Measurements from ENCODE around the gene LCE1C. TPM values are rescaled to one million over a fixed set of nuclear protein-coding genes. Genes with fewer than 3 reads are reported as not detected.

Gene LCE1C
- total RNA-seq, 1 experiment from 2014 or later: not detected

- H3K27ac Mint-ChIP-seq: no peak within 1 kb of the TSS
- H3K27me3 Mint-ChIP-seq (ENCODE audit: low read depth): peaks cover 7% of the 10 kb centered on the region
- H3K4me3 Mint-ChIP-seq: no peak within 1 kb of the TSS
- ChIA-PET CTCF (no interaction called here), POLR2A (no interaction called here)
- H3K36me3 Mint-ChIP-seq: peaks cover 57% of the 10 kb centered on the region
- no peak for TF ChIP-seq NR1H2 (CRISPR knock-in tag; IDR thresholded peaks at IDR 0.05)
- TF ChIP-seq ZNF423 (CRISPR knock-in tag; IDR thresholded peaks at IDR 0.05): no peak
- no peak for TF ChIP-seq E2F5 (CRISPR knock-in tag; IDR thresholded peaks at IDR 0.05)
- no peak for TF ChIP-seq CREB1 (CRISPR knock-in tag; IDR thresholded peaks at IDR 0.05)
- TF ChIP-seq PREB (CRISPR knock-in tag; IDR thresholded peaks at IDR 0.05; ENCODE audit: borderline replicate concordance): no peak
- no peak for TF ChIP-seq ZNF416 (CRISPR knock-in tag; IDR thresholded peaks at IDR 0.05)
- no peak for TF ChIP-seq ZNF219 (CRISPR knock-in tag; IDR thresholded peaks at IDR 0.05; ENCODE audit: borderline replicate concordance)
- TF ChIP-seq GRHL2 (CRISPR knock-in tag; IDR thresholded peaks at IDR 0.05; ENCODE audit: insufficient replicate concordance, severe bottlenecking): no peak
- no peak for TF ChIP-seq NFE2L1 (CRISPR knock-in tag; IDR thresholded peaks at IDR 0.05)
- TF ChIP-seq STAT6 (CRISPR knock-in tag; conservative IDR thresholded peaks at IDR 0.05; ENCODE audit: low read depth): no peak
- TF ChIP-seq, protein P1, sequence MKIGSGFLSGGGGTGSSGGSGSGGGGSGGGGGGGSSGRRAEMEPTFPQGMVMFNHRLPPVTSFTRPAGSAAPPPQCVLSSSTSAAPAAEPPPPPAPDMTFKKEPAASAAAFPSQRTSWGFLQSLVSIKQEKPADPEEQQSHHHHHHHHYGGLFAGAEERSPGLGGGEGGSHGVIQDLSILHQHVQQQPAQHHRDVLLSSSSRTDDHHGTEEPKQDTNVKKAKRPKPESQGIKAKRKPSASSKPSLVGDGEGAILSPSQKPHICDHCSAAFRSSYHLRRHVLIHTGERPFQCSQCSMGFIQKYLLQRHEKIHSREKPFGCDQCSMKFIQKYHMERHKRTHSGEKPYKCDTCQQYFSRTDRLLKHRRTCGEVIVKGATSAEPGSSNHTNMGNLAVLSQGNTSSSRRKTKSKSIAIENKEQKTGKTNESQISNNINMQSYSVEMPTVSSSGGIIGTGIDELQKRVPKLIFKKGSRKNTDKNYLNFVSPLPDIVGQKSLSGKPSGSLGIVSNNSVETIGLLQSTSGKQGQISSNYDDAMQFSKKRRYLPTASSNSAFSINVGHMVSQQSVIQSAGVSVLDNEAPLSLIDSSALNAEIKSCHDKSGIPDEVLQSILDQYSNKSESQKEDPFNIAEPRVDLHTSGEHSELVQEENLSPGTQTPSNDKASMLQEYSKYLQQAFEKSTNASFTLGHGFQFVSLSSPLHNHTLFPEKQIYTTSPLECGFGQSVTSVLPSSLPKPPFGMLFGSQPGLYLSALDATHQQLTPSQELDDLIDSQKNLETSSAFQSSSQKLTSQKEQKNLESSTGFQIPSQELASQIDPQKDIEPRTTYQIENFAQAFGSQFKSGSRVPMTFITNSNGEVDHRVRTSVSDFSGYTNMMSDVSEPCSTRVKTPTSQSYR (CRISPR knock-in tag; IDR thresholded peaks at IDR 0.05): no peak
- no peak for TF ChIP-seq RELA (CRISPR knock-in tag; IDR thresholded peaks at IDR 0.05; ENCODE audit: borderline replicate concordance)
- no peak for TF ChIP-seq ZBTB21 (CRISPR knock-in tag; IDR thresholded peaks at IDR 0.05; ENCODE audit: borderline replicate concordance)
- TF ChIP-seq ELF4 (CRISPR knock-in tag; IDR thresholded peaks at IDR 0.05; ENCODE audit: low read depth): no peak
- TF ChIP-seq, protein P2, sequence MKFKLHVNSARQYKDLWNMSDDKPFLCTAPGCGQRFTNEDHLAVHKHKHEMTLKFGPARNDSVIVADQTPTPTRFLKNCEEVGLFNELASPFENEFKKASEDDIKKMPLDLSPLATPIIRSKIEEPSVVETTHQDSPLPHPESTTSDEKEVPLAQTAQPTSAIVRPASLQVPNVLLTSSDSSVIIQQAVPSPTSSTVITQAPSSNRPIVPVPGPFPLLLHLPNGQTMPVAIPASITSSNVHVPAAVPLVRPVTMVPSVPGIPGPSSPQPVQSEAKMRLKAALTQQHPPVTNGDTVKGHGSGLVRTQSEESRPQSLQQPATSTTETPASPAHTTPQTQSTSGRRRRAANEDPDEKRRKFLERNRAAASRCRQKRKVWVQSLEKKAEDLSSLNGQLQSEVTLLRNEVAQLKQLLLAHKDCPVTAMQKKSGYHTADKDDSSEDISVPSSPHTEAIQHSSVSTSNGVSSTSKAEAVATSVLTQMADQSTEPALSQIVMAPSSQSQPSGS (CRISPR knock-in tag; IDR thresholded peaks at IDR 0.05; ENCODE audit: borderline replicate concordance, low read depth): no peak
- no peak for TF ChIP-seq SP1 (CRISPR knock-in tag; conservative IDR thresholded peaks at IDR 0.05)
- TF ChIP-seq, protein P3, sequence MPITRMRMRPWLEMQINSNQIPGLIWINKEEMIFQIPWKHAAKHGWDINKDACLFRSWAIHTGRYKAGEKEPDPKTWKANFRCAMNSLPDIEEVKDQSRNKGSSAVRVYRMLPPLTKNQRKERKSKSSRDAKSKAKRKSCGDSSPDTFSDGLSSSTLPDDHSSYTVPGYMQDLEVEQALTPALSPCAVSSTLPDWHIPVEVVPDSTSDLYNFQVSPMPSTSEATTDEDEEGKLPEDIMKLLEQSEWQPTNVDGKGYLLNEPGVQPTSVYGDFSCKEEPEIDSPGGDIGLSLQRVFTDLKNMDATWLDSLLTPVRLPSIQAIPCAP (CRISPR knock-in tag; IDR thresholded peaks at IDR 0.05): no peak
- no peak for TF ChIP-seq CREM (CRISPR knock-in tag; IDR thresholded peaks at IDR 0.05)
- TF ChIP-seq SOX15 (CRISPR knock-in tag; IDR thresholded peaks at IDR 0.05): no peak
- TF ChIP-seq JUN (CRISPR knock-in tag; IDR thresholded peaks at IDR 0.05): no peak
- no peak for DNase-seq (ENCODE audit: low spot score)
- no peak for ATAC-seq
- peaks cover 75% of the 10 kb centered on the region for H3K9me3 Mint-ChIP-seq
- H3K4me1 Mint-ChIP-seq: no peaks in the 10 kb centered on the region
Measured at GRCh38 chr1:152827173-152827572, 20.7 kb upstream of the LCE1C start, which contains the start of gene LCE1A. Gene LCE1A (plus strand): TSS chr1:152827473. CDS start chr1:152827473, 0 bp downstream.
